Tibial artery (tissue), 4 donors: ENCODE results near the gene TPPP.

Experiments used
- DNase-seq, 2 donors: peaks; one replicate each; pipeline ENCODE4 v3.0.0-alpha.2; 2019
- H3K27ac ChIP-seq, 2 donors: fragments of 200-600 bp; sonication (generic) in 1 of 2; 1 replicate in 1 of 2; 2 replicates in 1 of 2; pipeline ENCODE4 v1.5.1; 2018 to 2019; ENCODE audit warnings: mild to moderate bottlenecking in 1 of 2
- H3K27me3 ChIP-seq, 2 donors: fragments of 200-600 bp; sonication (generic) in 1 of 2; one replicate each; pipeline versions ENCODE4 v1.5.1 to v1.6.0; 2016 to 2019
- H3K36me3 ChIP-seq, 3 donors: fragments of 200-600 bp; sonication (generic) in 2 of 3; one replicate each; pipeline ENCODE4 v1.5.1; 2016 to 2019; ENCODE audit warnings: mild to moderate bottlenecking in 2 of 3
- H3K4me1 ChIP-seq, 4 donors: fragments of 200-600 bp; sonication (generic) in 2 of 4; 1 replicate in 3 of 4; 2 replicates in 1 of 4; pipeline ENCODE4 v1.5.1; 2016 to 2019
- H3K4me3 ChIP-seq, 2 donors: fragments of 200-600 bp; sonication (generic) in 1 of 2; 1 replicate in 1 of 2; 2 replicates in 1 of 2; pipeline ENCODE4 v1.5.1; 2018 to 2019; ENCODE audit warnings: mild to moderate bottlenecking in 2 of 2
- H3K9me3 ChIP-seq, 3 donors: fragments of 200-600 bp; sonication (generic) in 1 of 3; one replicate each; pipeline ENCODE4 v1.5.1; 2016 to 2019
- intact Hi-C: fragments of 100-400 bp; cut with DNase I; formaldehyde crosslinking; loops from one replicate; pipeline ENCODE4 v1.15.0; 2023; ENCODE audit warnings: low total_unique reads
- TF ChIP-seq, protein P1 (sequence below), 2 experiments: fragments of 200-600 bp in 1 of 2; fragments of 450-650 bp in 1 of 2; IDR thresholded peaks; one replicate each; pipeline ENCODE4 v1.5.1; 2017 to 2019; ENCODE audit warnings: antibody characterized with exemption in 2 of 2, mild to moderate bottlenecking in 1 of 2, moderate library complexity in 1 of 2

TPPP gene

DNA sequence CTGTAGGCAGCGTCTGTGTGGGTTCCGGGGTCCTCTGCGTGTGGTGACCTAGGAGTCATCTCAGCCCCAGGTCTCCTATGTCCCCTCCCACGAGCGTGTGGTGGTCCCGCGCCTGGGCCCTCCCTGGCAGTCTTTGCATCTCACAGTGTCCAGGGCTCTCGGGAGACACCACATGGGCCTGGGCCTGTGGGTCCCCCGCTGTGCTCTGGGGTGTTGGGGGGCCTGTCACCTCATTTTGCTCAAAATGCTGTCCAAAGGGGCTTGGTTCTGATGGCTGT is 54.0 kb downstream of the TPPP start:
- Histone ChIP-seq H3K4me3 (no peak overlapping the region), H3K27ac (no peak overlapping the region), H3K36me3 (peaks cover 18 to 92% (median 41%) of the 10 kb centered on the region in 3 donors), H3K9me3 (peaks cover 0 to 7% (median 5%) of the 10 kb centered on the region in 3 donors), H3K4me1 (no peaks in the 10 kb centered on the region), H3K27me3 (no peaks in the 10 kb centered on the region)
- TF ChIP-seq, protein P1, sequence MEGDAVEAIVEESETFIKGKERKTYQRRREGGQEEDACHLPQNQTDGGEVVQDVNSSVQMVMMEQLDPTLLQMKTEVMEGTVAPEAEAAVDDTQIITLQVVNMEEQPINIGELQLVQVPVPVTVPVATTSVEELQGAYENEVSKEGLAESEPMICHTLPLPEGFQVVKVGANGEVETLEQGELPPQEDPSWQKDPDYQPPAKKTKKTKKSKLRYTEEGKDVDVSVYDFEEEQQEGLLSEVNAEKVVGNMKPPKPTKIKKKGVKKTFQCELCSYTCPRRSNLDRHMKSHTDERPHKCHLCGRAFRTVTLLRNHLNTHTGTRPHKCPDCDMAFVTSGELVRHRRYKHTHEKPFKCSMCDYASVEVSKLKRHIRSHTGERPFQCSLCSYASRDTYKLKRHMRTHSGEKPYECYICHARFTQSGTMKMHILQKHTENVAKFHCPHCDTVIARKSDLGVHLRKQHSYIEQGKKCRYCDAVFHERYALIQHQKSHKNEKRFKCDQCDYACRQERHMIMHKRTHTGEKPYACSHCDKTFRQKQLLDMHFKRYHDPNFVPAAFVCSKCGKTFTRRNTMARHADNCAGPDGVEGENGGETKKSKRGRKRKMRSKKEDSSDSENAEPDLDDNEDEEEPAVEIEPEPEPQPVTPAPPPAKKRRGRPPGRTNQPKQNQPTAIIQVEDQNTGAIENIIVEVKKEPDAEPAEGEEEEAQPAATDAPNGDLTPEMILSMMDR (IDR thresholded peaks at IDR 0.05) = no peak
- no peak for DNase-seq
- intact Hi-C loops = no loop called here

DNA sequence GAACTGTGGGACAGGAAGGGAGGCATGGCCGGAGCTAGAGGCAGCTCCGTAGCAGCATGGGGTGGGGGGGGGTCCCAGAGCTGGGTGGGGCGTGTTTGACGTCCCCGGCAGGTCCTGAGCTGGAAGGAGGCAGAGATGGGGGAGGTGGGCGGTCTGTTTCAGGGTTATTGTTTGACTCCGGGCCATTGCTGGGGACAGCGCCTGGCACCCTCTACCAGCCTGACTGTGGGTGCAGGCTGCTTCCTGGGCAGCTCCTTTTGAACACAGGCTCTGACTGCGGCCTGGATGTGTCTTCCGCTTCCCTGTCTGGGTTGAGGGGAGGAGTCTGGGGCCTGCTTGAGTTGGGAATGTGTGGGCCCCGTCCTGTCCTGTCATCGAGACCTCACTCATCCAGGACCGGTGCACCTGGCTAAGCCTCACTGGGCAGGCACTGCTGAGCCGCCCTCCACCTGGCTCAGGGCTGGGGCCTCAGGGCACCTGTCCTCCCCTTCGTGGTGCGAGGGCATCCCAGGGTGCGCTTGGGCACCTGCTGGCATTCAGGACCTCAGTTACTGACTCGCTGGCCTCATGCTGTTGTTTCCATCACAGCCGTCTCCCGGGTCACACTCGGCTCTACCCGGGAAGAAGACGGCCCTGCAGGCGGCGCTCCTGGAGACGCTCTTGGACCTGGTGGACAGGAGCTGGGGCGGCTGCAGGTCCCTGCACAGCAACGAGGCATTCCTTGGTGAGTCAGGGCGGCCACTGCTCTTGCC is 54.5 kb downstream of the TPPP start:
- Histone ChIP-seq H3K27me3 (no peaks in the 10 kb centered on the region), H3K4me3 (no peak overlapping the region), H3K36me3 (peaks cover 18 to 95% (median 45%) of the 10 kb centered on the region in 3 donors), H3K27ac (no peak overlapping the region), H3K4me1 (no peaks in the 10 kb centered on the region), H3K9me3 (peaks cover 0 to 7% (median 5%) of the 10 kb centered on the region in 3 donors)
- intact Hi-C loops = no loop called here
- no peak for DNase-seq
- TF ChIP-seq, protein P1 (IDR thresholded peaks at IDR 0.05) = no peak

DNA sequence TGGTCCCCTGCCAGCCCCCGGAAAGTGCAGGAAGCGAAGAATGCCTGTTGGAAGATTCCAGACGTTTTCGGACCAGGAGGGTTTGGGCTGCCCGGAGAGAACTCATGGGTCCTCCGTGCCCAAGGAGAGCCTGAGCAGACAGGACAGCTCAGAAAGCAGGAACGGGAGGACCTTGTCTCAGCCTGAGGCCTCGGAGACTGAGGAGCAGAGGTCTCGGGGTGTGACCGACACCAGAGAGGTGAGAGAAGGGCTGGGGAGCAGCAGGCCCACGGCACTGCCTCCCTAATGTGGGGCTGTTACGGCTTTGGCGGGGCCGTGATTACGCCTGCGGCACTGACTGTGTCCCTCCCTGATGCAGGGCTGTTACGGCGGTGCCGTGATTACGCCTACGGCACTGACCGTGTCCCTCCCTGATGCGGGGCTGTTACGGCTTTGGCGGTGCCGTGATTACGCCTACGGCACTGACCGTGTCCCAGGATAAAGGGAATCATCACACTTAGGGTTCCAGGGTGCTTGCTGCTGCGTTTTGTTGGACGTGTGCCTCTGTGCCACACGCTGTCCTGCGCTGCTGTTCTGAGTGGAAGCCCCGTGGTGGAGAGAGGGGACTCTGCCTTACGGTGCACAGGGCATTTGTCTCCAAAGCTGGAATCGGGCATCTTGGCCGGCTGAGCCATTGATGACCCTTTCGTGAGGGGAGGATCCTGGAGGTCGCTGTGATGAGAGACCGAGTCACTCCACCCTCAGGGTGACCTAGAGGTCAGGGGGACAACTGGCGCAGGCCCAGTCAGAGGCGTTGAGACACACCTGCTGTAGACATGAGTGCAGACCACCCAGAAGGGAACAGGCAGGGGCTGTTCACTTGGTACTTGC is 55.3 kb downstream of the TPPP start:
- no peak overlapping the region for H3K27ac ChIP-seq
- intact Hi-C loops = no loop called here
- H3K27me3 ChIP-seq = no peaks in the 10 kb centered on the region
- no peak overlapping the region for H3K4me3 ChIP-seq
- H3K36me3 ChIP-seq = peaks cover 18 to 89% (median 45%) of the 10 kb centered on the region in 3 donors
- DNase-seq = no peak
- peaks cover 0 to 7% (median 5%) of the 10 kb centered on the region in 3 donors for H3K9me3 ChIP-seq
- TF ChIP-seq, protein P1 (IDR thresholded peaks at IDR 0.05) = no peak
- no peaks in the 10 kb centered on the region for H3K4me1 ChIP-seq

DNA sequence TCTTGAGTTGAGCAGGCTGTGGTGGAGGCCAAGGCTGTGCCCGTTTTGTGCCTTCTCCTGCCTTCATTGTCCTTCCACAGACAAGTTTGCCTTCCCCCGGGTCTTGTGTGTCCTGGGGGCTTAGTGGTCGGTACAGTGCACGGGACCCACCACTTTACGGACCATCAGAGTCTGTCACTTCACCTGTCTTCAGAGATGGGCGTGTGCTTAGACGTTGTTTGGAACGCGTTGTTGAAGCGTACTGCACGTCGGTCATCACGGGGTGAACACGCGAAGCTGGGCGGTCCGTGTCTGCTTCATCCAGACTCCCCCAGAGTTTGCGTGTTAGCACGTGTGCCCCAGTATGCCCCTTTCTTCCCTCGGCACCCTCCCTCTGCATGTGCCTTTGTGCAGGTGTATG is 56.2 kb downstream of the TPPP start:
- DNase-seq = no peak
- peaks cover 0 to 7% (median 5%) of the 10 kb centered on the region in 3 donors for H3K9me3 ChIP-seq

DNA sequence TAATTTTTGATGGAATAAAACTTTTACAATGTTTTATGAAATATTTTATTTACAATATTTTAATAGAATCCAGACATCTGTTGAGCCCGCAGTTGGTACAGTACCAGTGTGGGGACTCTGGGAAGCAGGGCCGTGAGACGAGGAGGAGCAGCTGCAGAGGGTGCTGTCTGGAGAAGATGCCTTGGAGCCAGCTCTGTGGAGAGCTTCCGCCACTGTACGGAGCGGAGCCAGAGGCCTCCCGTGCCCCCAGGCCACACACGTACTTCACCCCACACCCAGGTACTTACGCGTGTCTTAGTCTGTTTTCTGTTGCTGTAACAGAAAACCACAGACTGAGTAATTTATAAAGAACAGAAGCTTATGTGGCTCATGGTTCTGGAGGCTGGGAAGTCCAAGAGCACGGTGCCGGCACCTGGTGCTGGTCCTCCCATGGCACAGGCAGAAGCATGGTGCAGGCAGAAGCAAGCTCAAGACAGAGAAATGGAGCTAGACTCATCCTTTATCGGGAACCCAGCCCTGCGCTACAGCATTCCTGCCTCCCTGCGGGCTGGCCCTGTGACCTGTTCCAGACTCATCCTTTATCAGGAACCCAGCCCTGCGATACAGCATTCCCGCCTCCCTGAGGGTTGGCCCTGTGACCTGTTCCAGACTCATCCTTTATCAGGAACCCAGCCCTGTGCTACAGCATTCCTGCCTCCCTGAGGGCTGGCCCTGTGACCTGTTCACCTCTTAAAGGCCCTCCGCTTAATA is 57.7 kb downstream of the TPPP start:
- Histone ChIP-seq H3K27me3 (no peaks in the 10 kb centered on the region), H3K36me3 (peaks cover 18 to 69% (median 41%) of the 10 kb centered on the region in 3 donors), H3K9me3 (peaks cover 0 to 7% (median 5%) of the 10 kb centered on the region in 3 donors), H3K4me1 (no peaks in the 10 kb centered on the region), H3K27ac (no peak overlapping the region), H3K4me3 (no peak overlapping the region)
- TF ChIP-seq, protein P1 (IDR thresholded peaks at IDR 0.05) = no peak
- intact Hi-C loops = no loop called here
- DNase-seq = no peak

More for the DNA sequence above, 56.2 kb downstream of the TPPP start:
- Histone ChIP-seq H3K36me3 (peaks cover 18 to 80% (median 45%) of the 10 kb centered on the region in 3 donors), H3K4me1 (no peaks in the 10 kb centered on the region), H3K27me3 (no peaks in the 10 kb centered on the region), H3K4me3 (no peak overlapping the region), H3K27ac (no peak overlapping the region)
- TF ChIP-seq, protein P1 (IDR thresholded peaks at IDR 0.05) = no peak
- intact Hi-C loops = no loop called here
